Upper lobe of left lung (tissue), 4 donors: Measurements from ENCODE around the gene LILRB2.
A peak's percentile ranks its signal among the peaks of the same experiment; 100 is the strongest.
"Not testable (repeated sequence)": the region's sequence is repeated elsewhere in the genome, so short reads cannot be mapped to it uniquely, and the experiment has no call there.

Experiments used
- EP300 ChIP-seq, 4 donors: sonication (generic); formaldehyde crosslinking; IDR thresholded peaks; one replicate each; pipeline ENCODE4 v1.5.1; 2017; ENCODE audit warnings: antibody characterized with exemption in 4 of 4, control low read depth in 2 of 4
- POLR2A ChIP-seq, 4 donors: fragments of 450-650 bp; IDR thresholded peaks; one replicate each; pipeline ENCODE4 v1.5.1; 2016 to 2017; ENCODE audit warnings: antibody characterized with exemption in 4 of 4, mild to moderate bottlenecking in 2 of 4
- POLR2AphosphoS5 ChIP-seq, 2 donors: sonication (generic); formaldehyde crosslinking; IDR thresholded peaks; one replicate each; pipeline ENCODE4 v1.5.1; 2017; ENCODE audit warnings: antibody characterized with exemption in 2 of 2
- TF ChIP-seq, protein P1 (sequence below), 6 experiments: fragments of 450-650 bp in 4 of 6; fragments of 200-600 bp in 2 of 6; sonication (generic) in 2 of 6; IDR thresholded peaks; one replicate each; pipeline ENCODE4 v1.5.1; 2016 to 2019; ENCODE audit warnings: antibody characterized with exemption in 6 of 6

DNA sequence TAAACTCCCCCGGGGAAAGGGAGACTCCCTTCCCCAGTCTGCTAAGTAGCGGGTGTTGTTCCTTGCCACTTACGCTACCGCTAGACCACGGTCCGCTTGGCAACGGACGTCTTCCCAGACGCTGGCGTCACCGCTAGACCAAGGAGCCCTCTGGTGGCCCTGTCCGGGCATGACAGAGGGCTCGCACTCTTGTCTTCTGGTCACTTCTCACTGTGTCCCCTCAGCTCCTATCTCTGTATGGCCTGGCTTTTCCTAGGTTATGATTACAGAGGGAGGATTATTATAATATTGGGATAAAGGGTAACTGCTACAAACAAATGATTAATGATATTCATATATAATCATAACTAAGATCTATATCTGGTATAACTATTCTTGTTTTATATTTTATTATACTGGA, 42.0 kb upstream of the LILRB2 start:
- TF ChIP-seq, protein P1, sequence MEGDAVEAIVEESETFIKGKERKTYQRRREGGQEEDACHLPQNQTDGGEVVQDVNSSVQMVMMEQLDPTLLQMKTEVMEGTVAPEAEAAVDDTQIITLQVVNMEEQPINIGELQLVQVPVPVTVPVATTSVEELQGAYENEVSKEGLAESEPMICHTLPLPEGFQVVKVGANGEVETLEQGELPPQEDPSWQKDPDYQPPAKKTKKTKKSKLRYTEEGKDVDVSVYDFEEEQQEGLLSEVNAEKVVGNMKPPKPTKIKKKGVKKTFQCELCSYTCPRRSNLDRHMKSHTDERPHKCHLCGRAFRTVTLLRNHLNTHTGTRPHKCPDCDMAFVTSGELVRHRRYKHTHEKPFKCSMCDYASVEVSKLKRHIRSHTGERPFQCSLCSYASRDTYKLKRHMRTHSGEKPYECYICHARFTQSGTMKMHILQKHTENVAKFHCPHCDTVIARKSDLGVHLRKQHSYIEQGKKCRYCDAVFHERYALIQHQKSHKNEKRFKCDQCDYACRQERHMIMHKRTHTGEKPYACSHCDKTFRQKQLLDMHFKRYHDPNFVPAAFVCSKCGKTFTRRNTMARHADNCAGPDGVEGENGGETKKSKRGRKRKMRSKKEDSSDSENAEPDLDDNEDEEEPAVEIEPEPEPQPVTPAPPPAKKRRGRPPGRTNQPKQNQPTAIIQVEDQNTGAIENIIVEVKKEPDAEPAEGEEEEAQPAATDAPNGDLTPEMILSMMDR (IDR thresholded peaks at IDR 0.05): peak in 3 of 6 experiments; percentile 12 to 30 (median 27)
- TF ChIP-seq POLR2A, POLR2AphosphoS5, EP300 (IDR thresholded peaks at IDR 0.05): not testable (repeated sequence)
